ENCODE data around the gene SRP72. TPM values are rescaled to one million over a fixed set of nuclear protein-coding genes. Genes with fewer than 3 reads are reported as not detected.
A peak's percentile ranks its signal among the peaks of the same experiment; 100 is the strongest.

SRP72 gene
- polyA plus RNA-seq, 1 donor = 155 TPM

DNA sequence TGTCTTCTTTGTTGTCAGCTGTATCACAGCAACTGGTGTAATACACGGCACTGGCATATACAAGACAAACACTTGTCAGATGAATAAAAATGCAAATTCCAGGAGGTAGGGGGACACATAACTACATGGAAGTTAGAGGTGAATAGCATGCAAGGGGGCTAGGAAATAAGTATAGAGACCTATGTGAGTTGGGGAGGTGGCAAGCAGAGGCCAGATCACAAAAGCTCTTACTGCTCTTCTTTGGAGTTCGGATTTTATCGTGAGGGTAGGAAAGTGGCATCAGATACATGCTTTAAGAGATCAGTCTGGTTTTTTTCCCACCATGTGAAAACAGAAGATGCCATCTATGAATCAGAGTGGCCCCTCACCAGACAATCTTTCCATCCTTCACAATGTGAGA is 2.8 kb upstream of the SRP72 start:
- no peak for DNase-seq

DNA sequence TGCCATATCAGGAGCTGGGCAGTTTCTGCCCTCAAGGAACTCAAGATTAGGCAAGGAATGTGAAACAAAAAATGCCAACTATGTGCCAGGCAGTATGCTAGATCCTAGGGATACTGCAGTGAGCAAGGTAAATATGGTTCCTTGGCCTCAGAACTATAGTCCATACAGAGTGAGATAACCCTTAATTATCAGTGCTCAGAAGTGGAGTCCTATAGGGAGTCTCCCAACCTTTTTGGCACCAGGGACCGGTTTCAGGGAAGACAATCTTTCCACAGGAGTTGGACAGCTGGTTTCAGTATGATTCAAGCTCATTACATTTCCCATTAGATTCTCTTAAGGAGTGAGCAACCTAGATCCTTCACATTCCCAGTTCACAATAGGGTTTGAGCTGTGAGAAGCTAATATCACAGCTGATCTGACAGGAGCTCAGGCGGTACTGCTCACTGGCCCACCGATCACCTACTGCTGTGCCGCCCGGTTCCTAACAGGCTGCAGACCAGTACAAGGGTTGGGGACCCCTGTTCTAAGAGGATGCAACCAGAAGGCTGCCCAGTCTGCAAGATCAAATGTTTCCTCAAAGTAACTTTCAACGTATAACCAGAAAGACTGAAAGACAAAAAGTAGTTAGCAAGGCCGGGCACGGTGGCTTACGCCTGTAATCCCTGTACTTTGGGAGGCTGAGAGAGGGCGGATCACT is 1.7 kb upstream of the SRP72 start:
- no peak for DNase-seq

DNA sequence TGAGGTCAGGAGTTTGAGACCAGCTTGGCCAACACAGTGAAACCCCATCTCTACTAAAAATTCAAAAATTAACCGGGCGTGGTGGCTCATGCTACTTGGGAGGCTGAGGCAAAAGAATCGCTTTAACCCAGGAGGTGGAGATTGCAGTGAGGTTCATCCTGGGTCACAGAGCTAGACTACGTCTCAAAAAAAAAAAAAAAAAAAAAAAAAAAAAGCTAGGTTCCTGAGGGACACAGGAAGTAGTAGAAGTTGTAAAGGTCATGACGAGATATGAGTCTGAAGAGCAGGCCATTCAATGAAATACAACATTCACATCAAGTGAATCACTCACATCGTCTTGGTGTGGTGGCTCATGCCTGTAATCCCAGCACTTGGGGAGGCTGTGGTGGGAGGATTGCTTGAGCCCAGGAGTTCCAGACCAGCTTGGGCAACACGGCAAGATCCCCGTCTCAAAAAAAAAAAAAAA is 1.1 kb upstream of the SRP72 start:
- peak; percentile 10 for DNase-seq

DNA sequence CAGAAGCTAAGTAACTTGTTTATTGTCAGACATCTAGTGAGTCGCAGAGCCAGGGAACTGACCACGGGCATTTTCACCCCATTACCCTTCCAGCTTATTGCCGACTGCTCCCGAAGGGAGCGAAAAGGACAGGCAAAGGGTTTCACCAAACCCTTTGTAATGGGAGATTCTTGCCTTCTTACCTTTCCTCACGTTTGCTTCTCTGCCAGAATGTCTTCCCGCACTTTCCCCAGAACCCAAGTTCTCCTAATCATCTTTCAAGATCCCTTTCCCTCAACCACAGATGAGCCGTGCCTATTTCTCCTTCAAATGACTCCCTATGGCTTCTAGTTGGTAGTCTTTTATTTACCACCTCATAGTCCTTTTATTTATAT is 520 bp upstream of the SRP72 start:
- DNase-seq = no peak

DNA sequence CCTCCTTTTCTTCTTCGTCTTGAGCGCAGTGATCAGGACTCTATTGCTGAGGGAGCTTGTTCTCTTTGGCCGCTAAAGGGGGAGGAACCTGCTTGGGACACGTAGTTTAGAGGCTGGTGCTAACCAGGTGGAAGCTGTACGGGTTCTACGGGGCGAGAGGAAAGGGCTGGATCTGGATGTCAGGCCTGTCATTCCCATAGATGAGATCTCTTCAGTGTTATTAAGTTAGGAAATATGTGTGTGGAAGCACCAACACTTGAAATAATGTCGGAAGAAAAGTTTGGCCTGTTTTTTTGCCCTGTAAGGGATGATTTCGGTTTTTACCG is 643 bp downstream of the SRP72 start:
- no peak for DNase-seq

DNA sequence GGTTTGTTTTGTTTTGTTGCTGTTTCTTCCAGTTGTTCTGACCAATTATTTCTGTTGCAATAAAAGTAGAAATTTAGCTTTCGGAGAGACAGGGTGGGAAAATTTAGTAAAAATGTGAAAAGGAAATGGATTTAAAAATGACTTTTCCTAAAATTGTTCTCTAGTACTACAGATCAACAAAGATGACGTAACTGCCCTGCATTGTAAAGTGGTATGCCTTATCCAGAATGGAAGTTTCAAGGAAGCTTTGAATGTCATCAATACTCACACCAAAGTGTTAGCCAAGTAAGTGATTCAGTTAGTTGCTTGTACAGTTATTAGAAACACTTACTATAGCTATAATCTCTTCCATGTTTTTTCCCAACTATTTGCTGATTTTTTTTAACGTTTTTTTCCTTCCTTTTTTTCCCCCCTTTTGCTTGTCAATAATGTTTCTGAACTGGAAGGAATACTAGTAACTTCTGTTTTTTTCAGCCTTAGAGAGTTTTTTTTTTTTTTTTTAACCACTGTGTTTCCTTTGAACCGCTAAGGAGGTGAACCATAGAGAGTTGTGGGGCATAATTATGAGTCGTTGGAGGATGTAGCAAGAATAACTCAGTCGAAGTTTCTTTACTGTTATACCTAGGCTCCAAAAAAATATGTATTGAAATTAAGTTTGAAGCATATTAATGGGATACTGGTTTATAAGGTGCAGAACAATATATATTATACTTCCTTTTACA is 2.2 kb downstream of the SRP72 start:
- DNase-seq = no peak

DNA sequence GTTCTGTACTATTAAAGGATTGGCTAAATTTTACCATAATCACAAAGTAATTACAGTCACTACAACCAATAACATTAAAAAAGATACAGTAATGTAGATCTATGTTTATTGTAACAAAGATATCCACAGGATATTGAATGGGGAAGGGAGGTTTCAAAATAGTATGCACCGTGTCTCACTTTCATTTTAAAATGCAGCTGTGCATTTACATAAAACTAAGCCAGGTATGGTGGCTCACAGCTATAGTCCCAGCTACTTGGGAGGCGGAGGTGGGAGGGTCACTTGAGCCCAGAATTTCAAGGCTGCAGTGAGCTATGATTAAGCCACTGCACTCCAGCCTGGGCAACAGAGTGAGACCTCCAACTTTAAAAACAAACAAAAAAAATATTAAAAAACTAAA is 8.5 kb downstream of the SRP72 start:
- DNase-seq = no peak

DNA sequence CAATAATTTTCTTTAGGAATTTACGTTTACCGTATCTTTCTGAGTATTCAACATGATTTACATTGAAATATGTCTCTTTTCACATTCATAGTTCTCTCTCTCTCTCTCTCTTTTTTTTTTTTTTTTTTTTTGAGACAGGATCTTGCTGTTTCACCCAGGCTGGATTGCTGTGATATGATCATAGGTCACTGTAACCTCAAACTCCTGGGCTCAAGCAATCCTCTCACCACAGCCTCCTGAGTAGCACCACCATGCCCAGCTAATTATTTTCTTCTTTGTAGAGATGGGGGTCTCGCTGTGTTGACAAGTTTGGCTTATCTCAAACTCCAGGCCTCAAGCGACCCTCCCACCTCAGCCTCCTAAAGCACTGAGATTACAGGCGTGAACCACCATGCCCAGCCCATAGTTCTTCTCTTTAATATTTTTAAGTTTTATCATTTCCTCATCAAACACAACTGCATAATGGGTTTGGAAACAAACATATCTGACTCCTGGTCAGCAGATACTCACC is 9.8 kb downstream of the SRP72 start:
- DNase-seq = no peak

DNA sequence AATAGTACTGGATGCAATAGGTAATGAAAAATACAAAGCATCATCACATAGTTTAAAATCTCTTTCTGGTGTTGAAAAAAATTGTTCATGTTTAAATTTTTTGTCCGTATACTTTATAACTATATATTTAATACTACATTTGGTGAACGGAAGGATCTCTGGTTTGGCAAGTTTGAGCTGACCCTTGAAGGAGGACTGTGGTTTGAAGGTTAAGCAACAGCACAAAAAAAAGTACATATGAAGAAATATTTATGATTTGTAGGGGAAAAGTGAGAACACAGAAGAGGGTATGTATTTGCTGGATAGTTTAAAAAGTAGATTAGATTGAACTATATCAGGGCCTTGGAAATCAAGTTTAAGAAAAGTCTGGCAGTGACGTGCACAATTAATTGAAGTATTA is 13.3 kb downstream of the SRP72 start:
- no peak for DNase-seq

DNA sequence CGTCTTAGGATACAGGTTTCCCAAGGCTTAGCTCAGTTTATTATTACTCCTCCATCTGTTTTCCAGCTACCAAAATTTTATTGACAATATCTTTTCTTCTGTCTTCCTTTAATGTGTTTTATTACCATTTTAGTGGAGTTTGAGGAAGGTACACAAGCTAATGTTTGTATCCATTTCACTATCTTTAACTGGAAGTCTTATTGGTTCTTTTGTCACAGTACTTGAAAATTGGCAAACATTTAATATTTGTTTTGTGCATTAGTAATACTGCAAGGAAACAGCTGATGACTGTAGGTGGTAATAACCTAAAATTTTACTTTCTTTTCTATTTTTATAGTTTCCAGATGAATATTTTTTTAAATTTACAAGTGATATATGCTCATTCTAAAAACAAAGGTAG is 28.8 kb downstream of the SRP72 start:
- no peak for DNase-seq

DNA sequence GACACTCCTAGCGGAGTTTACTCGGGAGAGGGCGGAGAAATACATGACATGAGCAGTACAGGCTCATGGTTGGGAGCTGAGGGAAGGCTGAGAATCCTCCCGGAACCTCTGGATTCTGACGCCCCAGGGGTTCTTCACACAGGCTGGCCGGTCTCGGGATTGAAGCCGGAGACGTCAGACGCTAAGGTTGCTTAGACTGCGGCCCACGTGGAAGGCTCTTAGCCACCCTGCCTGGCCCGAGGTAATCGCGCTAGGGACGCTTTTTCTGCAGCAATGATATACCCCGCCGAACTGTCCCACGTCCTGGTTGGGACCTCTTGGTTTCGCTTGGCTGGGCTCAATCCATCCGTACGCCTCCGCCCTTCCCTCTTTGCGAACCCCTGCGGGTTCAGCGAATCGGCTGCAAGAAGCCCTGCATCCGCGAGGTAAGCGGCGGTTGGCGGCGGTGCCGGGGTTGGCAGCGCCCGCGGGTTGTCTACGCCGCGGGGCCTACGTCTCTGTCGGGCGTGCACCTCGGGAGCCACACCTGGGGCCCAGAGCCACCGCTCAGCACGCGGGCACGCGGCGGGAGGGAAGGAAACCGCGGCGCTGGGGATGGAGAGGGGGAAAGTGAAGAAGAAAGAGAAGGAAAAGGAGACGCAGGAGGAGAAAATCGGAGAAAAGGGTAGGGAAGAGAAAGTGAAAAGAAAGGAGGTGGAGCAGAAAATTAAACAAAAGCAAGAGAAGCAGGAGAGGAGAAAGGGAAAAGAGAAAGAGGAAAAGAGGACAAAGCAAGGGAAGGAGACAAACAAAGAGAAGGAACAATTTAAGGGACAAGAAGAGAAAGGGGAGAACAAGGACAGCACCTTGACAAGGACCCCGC is 38.1 kb downstream of the SRP72 start, which contains the start of gene ARL9:
Gene ARL9 (plus strand): TSS at position 523 of the 862 bp plus-strand sequence. CDS start 72 bp downstream, at position 595.
- DNase-seq = peak; percentile 42

DNA sequence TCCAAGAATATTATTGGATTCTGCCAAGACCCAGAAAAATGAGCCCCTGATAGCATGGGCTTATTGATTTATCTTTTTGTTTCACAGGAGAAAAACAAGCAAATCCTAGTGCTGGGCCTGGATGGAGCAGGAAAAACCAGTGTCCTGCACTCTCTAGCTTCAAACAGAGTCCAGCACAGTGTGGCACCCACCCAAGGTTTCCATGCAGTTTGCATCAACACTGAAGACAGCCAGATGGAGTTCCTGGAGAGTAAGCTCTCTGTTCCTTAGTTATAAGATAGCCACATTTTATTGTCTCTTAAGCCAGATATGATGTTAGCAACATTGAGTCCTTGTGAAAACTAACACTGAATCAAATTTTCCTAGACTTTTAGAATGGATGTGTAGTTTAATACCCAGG is 43.7 kb downstream of the SRP72 start:
- DNase-seq = no peak

DNA sequence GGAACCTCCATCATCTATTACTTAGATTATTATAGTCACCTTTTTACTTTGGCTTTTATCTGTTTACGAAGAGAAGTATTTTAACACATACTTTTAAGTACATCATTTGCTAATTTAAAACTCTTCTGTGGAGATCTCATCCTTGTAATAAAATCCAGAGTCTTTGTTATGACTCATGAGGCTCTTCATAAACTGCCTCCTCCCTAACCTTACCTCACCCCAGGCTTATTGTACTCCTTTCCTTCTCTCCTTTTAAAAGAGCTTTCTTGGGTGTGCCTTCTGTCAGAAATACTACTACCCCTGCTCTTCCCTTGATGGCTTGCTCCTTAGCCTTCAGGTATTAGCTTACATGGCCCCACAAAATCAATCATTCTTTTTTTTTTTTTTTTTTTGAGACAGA is 44.7 kb downstream of the SRP72 start:
- DNase-seq = no peak

DNA sequence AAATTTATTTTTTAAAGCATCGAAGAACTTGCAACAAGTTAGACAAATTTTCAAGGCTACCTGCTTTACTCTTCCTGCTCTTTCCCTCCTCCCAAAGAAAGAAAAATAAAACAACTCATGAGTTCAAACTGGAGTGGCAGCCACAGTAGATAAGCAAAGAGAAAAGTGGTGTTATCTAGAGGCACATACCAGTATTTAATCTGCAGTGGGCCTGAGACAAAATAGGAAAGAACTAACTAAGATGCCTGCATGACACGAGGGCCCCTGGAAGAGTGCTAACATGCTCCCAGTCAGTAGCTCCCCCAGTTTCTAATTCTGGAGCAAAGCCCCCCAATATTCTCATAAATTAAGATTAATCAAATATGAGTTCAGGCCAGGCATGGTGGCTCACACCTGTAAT is 46.1 kb downstream of the SRP72 start:
- DNase-seq = no peak

DNA sequence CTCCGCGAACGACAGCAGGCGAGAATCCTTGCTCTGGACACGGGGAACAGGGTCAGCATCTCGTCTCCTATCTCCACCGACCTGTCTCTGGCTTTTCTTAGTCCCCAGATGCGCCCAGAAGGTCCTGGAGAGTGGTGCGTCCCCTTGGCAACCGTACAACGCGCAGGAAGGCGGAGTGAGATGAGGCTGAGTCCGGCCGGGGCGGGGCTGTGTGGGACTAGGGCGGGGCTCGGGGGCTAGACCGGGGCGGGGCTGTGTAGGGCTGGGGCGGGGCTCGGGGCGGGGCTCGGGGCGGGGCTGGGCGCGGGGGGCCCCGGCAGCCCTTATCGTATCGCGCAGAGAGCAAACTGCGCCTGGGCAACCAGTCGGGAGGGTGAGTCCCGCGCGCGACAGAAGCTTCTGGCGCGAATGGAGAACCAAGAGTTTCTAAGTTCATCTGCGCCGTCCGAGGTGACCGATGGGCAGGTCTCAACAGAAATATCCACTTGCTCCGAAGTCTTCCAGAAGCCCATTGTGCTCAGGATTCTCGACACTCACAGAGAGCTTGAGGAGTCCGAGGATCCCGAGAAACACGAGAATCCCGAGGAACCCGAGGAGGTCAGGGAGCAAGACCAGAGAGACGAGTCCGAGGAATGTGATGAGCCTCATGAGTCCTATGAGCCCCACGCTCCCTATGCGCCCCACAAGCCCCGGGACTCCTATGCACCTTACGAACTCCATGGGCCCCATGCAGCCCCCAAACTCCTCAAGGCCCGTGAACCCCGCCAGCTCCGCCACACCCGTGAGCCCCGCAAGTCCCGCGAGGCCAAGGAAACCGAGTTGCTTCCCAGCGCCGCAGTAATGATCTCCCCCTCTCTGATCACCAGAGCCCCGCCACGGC is 63.1 kb downstream of the SRP72 start:
- DNase-seq = peak; percentile 63

DNA sequence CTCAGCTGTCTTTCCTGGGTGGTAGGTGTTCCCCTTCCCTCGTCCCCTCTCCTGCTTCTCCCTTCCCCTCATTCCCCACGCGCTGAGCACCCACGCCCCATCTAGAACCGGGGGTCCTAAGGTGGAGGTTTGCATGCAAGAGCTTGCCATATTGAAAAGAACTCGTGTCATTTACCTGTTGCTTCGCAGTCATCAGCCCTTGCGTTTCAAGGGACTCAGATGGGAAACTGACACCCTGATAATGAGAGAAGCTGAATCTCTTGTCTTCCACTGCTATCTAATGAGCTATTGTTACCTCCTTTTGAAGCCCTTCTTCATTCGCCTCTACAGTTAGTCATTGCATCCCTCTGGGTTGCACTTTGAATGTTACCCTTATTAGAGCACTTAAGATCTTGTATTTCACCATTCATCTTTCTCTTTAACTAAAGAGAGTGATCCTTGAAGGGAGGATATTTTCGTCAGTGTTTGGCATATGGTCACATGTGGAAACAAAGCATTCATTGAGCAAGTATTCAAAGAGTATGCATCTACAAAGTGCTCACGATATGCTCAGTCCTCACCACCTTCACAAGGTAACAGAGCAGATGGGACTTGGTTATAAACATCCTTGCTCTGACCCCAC is 63.8 kb downstream of the SRP72 start:
- no peak for DNase-seq

DNA sequence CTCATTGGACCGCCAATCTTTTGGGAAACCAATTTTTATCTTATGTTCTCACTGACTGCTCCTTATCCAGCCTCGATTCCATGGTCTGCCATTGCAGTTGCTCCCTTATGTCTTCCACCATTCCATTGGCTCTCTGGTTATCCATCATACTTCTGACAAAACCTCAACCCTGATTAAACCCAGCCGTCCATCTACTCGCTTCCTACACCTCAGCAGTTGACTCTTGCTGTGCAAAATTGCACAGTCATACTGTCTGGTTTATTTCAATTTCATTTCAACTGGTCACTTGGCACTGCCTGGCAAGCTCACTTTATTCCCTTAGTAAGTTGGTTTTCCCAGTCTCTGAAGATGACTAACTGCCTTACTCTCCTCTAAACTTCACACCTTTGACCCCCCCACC is 64.4 kb downstream of the SRP72 start:
- DNase-seq = no peak

DNA sequence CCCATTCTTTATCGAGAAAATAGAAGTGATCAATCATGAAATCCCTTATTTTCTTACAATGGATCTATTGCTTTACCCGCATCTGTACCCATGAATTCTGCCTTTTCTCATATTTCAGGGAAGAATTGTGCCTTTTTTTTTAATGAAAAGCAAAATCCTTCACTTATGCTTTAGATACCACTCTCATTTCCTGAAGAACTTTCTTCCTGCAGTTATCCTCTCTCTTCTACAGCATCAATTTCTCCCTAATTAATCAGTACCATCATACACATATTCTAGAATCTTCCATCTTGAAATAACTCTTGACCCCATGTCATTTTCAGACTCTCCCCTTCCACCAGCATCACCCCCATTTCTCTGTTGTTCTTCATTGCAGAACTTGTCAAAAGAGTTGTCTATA is 64.8 kb downstream of the SRP72 start:
- no peak for DNase-seq

DNA sequence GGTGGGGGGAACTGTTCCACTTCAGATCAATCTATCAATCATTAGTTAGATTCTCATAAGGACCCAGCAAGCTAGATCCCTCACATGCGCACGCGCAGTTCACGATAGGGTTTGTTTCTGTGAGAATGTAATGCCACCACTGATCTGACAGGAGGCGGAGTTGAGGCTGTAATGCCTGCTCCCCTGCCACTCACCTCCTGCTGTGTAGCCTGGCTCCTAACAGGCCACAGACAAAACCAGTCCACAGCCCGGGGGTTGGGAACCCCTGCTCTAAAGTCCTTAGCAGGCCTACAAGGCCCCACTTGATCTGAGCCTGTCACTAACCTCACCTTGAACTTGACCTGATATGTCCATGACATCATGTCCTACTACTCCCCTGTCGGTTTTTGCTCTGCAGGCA is 68.5 kb downstream of the SRP72 start:
- DNase-seq = no peak

DNA sequence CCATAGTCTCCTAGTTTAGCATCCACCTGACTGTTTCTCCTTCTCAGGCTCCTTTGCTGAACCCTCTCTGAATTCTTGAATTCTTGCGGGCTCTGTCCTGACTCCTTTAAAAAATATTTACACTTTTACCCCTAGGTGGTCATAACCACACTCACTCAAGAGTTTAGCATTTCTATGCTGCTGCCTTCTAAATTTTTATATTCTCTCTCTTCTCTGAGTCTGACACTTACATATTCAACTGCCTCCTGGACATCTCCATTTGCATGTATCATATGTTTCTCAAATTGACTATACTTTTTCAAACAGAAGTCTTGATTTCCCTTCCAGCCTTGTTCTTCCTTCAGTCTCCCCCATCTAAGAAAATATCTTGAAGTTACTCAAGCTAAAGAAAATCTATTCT is 69.7 kb downstream of the SRP72 start:
- no peak for DNase-seq

DNA sequence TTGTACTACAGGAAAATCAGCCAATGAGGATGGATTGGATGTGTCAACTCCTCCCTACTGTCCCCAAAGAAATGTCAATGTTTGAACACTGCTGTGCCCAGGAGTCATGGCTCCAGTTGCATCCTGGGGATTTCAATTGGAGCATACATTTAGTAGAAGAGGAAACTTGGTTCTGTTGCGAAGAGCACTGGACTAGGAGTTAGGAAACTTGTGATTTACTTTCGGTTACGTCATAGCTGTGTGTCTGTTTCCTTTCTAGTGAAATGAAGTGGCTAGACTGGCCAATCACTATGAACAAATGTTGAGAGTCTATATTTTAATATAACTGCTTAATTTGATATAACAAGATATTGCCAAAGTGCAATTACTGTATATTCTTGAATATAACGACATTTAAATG is 73.4 kb downstream of the SRP72 start:
- DNase-seq = no peak
